HG03280 (cell line): ENCODE results near the gene OPN3.
A peak's percentile ranks its signal among the peaks of the same experiment; 100 is the strongest.

Experiments used
- ATAC-seq: cut with Tn5 transposase; IDR thresholded peaks from one replicate; pipeline ENCODE4 v1.9.1; 2021; ENCODE audit warnings: mild to moderate bottlenecking, moderate library complexity; ENCODE audit not compliant: unreplicated experiment

Gene OPN3

DNA sequence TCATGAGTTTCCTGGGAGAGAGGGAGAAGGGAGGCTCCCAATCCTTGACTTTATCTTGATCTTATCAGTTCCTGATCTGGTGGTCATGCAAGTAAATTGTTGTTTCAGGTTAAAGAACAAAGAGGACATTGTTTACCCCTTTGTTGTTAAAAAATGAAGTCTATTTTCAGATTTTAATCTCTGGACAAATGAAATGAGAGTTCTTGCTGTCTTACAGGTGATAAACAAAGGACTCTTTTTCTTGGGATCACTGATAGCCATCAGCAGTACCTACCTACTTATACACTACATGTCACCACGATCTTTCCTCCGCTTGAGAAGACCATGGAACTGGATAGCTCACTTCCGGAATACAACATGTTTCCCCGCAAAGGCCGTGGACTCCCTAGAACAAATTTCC lies 48.4 kb downstream of the OPN3 start:
- no peak for ATAC-seq

DNA sequence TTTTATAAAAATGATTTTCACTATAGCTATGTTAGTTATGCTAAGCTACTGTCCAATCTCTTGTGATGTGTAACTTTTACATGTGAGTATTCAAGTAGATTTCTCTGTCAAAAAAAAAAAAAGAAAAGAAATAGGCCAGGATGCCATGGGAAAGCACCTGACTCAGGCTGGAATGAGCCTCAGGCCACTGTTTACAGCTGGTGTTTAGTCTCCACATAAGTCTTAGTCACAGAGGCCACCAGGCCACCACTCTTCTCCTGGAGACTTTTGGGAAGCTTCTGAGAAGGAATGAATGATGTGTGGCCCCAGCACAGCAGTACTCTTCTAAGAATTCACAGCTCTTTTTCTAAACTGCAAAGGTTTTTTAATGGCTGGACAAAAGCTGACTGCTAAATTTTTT lies 48.9 kb downstream of the OPN3 start:
- no peak for ATAC-seq

DNA sequence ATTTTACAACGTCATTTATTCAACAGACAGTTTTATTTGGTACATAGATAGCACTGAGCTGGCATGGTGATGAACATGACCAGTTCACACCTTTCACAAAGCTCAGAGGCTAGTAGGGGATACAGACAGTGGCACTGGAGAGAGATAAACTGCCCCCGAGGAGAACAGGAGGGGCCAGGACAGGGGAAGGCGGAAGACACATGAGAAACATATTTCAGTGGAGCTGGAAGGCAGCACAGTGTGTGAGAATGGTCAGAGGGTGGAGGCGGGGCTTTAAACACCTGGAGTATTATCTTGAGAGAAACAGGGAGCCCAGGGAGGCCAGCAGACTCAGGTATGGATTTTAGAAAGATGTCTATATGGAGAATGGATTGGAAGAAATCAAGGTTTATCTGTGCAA lies 49.5 kb downstream of the OPN3 start:
- no peak for ATAC-seq

DNA sequence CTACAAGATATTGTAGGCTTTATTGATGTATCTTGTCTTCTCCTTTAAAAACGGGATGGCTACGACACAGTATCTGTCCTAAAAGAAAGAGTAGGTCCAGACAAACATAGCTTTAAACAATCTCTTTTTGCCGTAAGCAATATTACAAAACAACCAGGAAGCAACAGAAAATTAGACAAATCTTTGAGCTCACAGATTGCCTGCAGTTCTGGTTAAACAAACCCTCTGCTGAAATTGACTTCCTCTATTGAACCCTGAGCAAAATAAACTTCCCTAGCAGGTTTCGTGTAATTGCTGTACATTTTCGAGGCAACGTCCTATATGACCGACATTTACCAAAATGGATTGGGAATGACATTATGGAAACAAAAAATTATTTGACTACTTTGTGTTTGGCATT lies 50.6 kb downstream of the OPN3 start:
- ATAC-seq, result no peak

DNA sequence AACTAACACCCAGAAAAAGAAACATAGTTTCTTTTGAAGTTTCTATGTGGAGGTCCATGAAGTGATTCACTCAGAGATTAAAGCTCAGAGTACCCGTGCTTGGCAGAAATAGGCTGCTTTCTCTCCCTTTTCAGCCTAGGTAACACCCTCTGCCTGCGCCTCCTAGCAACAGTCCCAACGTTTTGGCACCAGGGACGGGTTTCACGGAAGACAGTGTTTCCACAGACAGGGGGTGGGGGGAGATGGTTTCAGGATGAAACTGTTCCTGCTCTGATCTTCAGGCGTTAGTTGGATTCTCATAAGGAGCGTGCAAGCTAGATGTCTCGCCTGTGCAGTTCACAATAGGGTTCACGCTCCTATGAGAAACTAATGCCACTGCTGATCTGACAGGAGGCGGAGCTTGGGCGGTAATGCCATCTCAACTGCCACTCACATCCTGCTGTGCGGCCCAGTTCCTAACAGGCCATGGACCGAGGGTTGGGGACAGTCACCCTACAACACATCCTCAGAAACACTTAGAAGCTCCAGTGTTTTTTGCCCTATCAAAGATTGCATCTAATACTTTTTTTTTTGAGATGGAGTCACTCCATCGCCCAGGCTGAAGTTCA lies 53.2 kb downstream of the OPN3 start:
- no peak for ATAC-seq

DNA sequence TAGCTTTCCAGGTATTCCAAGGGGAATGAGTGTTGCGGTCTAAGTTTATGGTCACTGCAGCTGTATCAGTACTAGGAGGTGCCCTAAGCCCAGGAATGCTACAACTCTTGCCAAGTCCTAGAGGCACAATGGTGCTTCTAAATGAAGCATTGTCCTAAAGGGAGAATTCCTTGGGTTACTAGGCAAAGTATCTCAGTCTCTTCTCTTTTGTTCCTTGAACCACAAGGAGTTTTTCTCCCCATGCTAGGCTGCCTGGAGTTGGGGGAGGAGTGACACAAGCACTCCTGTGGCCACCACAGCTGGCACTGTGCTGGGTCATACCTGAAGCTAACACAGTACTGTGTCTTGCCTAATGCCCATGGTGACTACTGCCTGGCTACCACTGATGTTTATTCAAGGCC lies 57.2 kb downstream of the OPN3 start:
- no peak for ATAC-seq

DNA sequence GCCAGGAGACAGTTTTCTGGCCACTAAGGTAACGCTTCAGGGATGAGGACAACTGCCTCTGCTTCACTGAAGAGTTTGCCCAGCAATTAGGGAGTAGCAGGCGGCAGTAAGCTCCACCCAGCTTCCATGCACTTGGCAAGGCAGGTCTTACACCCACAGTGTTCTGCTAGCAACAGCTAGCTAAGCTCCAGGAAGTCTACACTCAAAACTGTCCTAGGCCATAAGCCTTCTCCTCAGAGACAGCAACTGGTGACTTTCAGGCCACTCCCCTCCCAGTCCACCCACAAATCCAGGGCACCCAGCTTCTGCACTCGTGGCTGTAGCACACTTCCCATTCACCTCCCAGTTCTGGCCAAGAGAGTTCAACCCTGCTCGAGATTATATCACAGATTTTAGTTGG lies 60.7 kb downstream of the OPN3 start:
- ATAC-seq, result no peak

DNA sequence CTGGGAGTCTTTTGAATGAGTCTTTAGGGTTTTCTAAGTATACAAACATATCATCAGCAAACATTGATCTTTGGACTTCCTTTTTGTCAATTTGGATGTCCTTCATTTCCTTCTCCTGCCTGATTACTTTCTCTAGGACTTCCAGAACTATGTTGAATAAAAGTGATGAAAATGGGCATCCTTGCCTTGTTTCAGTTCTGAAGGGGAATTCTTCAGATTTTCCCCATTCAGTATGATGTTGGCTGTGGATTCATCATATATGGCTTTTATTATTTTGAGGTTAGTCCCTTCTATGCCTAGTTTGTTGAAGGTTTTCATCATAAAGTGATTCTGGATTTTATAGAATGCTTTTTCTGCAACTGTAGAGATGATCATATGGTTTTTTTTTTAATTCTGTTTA lies 66.0 kb downstream of the OPN3 start:
- no peak for ATAC-seq

DNA sequence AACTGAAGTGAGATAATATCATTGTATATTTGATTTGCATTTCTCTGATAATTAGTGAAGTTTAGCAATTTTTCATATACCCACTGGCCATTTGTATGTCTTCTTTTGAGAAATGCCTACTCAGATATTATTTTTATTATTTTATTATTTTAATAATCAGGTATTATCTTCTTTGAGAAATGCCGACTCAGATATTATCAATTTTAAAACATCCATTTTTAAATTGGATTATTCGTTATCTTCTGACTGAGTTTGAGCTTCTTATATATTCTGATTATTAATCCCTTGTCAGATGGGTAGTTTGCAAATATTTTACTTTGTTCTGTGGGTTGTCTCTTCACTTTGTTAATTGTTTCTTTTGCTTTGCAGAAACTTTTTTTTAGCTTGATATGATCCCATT lies 70.3 kb downstream of the OPN3 start:
- no peak for ATAC-seq

DNA sequence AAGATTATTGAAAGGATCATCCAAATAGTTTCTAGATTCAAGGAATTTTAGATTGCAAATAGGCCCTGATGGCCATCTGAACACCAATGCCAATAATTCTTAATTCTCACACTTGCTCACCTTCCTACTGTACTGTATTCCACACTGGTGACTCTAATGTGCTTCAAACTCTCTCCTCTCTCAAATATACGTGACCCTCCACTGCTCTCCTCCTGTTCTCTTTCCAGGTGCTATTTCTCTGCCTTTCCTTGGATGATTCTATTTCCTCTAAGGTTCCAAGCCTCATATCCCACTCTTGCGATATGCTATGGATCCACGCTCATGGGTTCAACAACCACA lies 79.4 kb downstream of the OPN3 start:
- ATAC-seq, result no peak

DNA sequence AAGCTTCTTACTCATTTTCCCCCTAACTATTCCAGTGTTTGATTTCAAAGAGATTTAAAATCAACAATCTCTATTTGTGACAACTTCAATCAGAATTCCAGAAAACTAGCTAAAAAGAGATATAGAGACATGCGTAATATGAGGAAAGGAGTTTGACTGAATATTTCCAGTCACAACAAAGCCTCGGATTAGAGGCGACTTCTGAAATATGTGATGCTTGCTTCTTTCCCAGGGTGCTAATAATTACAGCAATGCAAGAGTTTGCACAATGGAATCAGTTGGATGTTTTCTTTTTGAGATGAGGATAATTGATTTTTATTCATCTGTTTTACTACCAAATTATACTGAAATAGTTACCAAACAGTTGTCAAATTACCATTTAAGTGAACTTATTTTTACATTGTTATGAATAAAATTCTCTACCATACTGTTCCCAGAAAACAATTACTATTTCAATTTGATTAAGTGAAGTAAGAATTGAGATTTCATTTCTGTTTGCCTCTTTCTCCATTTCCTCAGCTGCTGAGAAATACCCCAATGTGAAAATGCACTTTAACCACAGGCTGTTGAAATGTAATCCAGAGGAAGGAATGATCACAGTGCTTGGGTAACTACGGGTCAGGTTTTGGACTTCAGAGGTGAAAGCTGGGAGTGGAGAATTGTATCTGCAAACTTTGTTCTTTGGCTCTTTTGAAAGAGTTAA lies 79.9 kb downstream of the OPN3 start:
- no peak for ATAC-seq

DNA sequence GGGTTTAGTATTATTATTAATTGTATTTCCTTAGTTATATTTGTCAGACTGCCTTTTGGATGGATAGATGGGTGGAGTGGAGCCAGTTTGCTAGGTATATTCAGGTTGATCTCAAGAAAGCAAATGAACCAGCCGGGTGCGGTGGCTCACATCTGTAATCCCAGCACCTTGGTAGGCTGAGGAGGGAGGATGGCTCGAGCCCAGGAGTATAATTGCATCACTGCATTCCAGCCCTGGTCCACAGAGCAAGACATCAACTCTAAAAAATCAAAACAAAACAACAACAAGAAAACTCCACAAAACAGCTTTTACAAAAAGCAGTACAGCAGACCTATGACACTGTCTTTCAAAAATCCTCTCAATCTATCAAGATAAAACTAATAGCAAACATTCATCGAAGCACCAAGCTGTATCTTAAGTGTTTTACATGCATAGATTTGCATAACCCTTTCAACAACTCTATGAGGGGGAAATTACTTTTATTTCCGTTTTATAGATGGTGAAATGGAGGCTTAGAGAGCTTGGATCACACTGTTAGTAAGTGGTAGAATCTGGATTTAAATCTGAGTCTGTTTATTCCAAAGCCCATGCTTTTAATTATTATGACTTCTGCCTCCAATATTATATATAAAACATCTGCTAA lies 82.5 kb downstream of the OPN3 start:
- ATAC-seq, result no peak

DNA sequence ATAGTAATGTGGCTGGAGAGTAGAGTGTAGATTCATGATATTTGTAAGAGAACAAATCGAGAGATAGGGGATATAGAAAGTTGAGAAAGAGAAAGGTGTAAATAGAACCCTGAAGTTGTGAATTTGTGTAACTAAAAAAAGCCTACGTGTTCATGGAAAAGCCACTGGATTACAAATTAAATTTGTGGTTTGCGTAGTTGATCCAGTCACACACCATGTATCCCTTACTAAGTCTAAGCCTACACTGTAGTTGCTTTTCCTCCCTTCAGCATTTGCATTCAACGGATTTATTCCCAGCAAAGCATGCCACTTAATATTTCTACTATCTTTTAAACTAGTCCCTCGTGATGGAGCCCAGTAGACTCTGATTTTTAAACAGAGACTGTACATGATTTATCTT lies 83.1 kb downstream of the OPN3 start:
- no peak for ATAC-seq

DNA sequence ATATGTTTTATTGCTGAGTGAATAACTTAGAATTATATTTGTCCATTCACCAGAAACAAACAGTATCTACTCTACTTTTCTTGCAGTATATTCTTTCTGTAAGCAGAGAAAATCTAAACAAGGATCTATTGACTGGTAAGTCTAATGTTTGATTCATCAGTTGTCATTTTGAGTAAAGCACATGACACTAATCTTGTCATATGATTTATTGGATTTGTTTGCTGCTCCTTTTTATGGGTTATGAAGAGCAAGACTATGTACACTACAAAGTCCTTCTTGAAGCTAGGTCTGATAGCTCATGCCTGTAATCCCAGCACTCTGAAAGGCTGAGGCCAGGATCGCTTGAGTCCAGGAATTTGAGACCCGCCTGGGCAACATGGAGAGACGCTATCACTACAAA lies 84.6 kb downstream of the OPN3 start:
- ATAC-seq, result no peak

DNA sequence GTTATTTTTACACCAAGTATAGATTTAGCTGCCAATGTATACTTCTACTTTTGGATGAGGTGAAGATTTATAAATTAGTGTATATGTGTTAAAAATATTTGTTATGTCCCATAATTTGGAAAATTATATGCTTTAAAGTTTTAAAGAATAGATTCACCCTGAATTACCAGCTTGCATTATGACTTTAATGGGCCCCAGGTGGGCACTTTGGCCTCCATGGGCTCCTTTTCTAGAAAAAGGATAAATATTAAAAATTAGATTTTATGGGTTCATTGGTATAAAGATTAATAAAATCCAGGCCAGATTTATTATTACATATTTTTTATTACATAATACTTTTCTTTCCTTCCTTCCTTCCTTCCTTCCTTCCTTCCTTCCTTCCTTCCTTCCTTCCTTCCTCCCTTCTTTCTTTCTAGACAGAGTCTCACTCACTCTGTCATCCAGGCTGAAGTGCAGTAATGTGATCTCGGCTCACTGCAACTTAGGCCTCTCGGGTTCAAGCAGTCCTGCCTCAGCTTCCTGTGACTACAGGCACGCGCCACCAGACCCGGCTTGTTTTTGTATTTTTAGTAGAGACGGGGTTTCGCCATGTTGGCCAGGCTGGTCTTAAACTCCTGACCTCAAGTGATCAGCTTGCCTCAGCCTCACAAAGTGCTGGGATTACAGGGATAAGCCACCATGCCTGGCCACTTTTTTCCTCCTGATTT lies 86.1 kb downstream of the OPN3 start:
- no peak for ATAC-seq

DNA sequence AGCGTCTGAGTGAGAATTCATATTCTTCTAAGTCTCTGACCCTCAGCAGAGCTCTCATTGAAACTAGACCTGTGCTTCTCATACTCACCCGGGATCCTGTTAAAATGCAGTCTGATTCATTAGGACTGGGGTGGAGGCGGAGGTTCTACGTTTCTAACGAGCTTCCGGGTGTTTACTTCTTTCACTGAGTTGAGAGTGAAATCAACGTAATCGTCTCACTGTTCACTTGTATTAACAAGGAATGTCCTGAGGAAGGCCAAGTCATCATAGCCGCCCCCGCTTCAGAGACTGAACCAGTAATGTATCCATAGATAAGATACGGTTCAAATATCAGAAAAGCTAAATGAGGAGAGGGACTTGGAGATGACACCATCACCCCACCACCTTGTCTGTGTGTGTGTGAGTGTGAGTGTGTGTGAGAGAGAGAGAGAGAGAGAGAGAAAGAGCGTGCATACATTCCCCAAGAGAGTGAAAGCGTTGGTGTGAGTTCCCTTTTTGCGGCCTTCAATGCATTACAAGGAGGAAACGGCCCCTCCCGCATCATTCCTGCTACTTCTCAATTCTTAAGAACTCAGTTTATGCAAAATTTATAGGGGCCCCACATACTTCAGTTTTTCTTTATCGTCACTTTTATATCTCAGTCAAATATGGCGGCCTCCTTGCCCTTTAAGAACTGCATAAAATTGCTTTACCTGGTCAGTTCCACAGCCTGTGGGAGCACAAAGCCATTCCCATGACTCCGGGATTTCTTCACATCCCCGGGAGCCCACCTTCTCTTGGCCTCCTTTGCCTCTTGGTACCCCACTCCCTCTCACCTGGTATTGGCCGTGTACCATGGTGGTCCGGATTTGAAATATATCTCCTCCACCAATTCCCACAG lies 88.2 kb downstream of the OPN3 start:
- ATAC-seq, result peak; percentile 68

DNA sequence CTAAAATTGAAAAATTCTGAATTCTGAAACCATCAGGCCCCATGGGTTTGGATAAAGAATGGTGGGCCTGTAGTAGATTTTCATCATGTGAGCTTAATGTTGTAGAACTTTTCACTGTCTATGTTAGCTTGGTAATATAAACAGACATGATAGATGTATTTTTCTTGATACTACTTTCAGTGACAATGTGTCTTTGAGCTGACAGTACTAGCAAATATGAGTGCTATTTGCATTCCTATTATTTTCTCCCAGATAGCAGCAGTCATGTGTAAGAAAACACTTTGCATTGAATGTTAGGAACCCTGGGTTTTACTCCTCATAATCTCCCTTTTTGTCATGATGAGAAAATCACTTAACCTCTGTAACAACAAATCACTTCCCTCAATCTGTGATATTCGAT lies 89.9 kb downstream of the OPN3 start:
- ATAC-seq, result no peak

DNA sequence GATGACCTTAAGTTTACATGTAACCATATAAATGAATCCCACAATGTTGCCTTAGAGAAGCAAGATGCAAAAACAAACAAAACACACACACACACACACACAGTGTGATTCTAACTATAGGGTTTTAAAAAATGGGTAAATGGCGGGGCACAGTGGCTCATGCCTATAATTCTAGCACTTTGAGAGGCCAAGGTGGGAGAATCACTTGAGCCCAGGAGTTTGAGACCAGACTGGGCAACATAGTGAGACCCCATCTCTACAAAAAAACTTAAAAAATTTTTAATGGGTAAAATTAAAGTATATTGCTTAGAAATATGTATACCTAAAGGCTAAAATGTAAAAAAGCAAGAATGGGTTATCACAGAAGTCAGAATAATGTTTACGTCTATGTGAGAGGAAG lies 92.2 kb downstream of the OPN3 start:
- ATAC-seq, result no peak
